SK-N-DZ (cell line): ENCODE results near the gene HLA-DPB1.

Experiments
- DNase-seq: peaks from one replicate; pipeline ENCODE4 v3.0.0-alpha.2; 2015; ENCODE audit warnings: low spot score

The HLA-DPB1 gene

DNA sequence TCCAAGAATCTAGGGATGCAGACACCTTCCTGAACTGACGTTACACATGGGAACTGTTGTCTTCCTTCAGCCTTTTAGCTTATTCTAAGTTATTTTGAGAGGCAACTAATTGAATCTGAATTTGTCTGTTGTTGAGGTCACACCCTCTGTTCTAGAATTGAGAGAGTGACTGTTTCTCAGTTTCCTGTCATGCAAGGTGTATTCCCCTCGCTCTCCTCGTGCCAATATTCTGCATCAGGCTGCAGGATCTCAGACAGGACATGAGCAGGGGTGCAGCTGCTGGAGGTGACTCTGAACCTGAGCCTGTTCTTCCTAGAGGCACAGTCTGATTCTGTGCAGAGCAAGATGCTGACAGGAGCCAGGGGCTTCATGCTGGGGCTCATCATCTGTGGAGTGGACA lies 52.5 kb downstream of the HLA-DPB1 start:
- DNase-seq = no peak

DNA sequence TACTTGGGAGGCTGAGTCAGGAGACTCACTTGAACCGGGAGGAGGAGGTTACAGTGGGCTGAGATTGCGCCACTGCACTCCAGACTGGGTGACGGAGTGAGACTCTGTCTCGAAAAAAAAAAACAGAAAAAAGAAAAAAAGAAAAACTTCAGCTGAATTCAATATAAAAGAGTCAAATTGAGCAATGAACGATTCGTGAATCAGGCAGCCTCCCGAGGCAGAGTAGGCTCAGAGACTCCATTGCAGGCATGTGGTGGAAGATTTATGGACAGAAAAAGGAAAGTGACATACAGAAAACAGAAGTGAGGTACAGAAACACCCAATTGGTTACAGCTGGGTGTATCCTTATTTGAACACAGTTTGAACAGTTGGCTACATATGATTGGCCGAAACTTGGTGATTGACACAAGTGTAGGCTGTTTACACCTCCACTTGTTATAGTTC lies 56.3 kb downstream of the HLA-DPB1 start:
- DNase-seq = no peak

DNA sequence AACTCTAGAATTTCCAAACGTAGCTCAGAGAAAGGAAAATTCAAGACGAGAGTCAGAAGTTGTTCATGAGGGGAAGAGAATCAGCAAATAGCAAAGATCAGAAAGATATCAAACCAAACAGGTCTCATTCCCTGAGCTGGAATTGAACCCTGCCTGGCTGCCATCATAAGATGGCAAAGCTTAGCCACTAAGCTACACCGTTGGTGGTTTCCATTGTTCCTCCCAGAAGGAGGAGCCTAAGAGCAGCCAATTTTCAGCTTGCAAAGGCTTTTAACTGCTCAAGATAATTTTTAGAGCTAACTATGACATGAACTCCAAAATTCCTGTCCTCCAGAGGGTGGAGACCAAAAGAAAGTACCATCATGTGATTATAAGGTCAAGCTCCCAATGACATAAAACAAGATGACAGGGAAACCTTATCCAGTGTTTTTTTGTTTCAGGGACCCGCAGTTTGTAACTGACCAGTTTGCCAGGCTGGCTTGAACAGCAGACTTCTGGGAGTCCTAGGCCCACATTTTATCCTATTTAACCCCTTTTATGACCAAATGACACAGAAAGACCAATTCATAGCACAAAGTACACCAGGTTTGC lies 60.6 kb downstream of the HLA-DPB1 start:
- DNase-seq = no peak
